ENCODE results near the gene SLC15A3.

SLC15A3 gene

GRCh38 chr11:60951904-60952741, at the start of gene SLC15A3:
Gene SLC15A3 (minus strand): TSS chr11:60952176. CDS start chr11:60951551, 625 bp downstream.
- DNase-seq, result peak; percentile 41

- no peak for DNase-seq
Measured at GRCh38 chr11:61000426-61000825, 48.5 kb upstream of the SLC15A3 start.

- no peak for DNase-seq
Measured at GRCh38 chr11:60996381-60997138, 44.6 kb upstream of the SLC15A3 start.

- no peak for DNase-seq
Measured at GRCh38 chr11:60995798-60996197, 43.8 kb upstream of the SLC15A3 start.

GRCh38 chr11:60994541-60995080, 42.6 kb upstream of the SLC15A3 start:
- DNase-seq, result no peak

GRCh38 chr11:60993615-60994014, 41.6 kb upstream of the SLC15A3 start:
- no peak for DNase-seq

- DNase-seq, result no peak
Measured at GRCh38 chr11:60992842-60993409, 41.0 kb upstream of the SLC15A3 start.

- no peak for DNase-seq
Measured at GRCh38 chr11:60991457-60991856, 39.5 kb upstream of the SLC15A3 start.

GRCh38 chr11:60989093-60989650, 37.2 kb upstream of the SLC15A3 start:
- no peak for DNase-seq

- no peak for DNase-seq
Measured at GRCh38 chr11:60988658-60989057, 36.7 kb upstream of the SLC15A3 start.

GRCh38 chr11:60987577-60988277, 35.8 kb upstream of the SLC15A3 start:
- no peak for DNase-seq

GRCh38 chr11:60985991-60986915, 34.3 kb upstream of the SLC15A3 start:
- no peak for DNase-seq

- DNase-seq, result no peak
Measured at GRCh38 chr11:60985501-60985900, 33.5 kb upstream of the SLC15A3 start.

- DNase-seq, result no peak
Measured at GRCh38 chr11:60984636-60985035, 32.7 kb upstream of the SLC15A3 start.

- no peak for DNase-seq
Measured at GRCh38 chr11:60984149-60984548, 32.2 kb upstream of the SLC15A3 start.

- no peak for DNase-seq
Measured at GRCh38 chr11:60982184-60982583, 30.2 kb upstream of the SLC15A3 start.

GRCh38 chr11:60981515-60981914, 29.5 kb upstream of the SLC15A3 start:
- no peak for DNase-seq

GRCh38 chr11:60978546-60979380, 26.8 kb upstream of the SLC15A3 start:
- no peak for DNase-seq

GRCh38 chr11:60977836-60978235, 25.9 kb upstream of the SLC15A3 start:
- DNase-seq, result no peak

- DNase-seq, result no peak
Measured at GRCh38 chr11:60977224-60977623, 25.2 kb upstream of the SLC15A3 start.

Data from GF-D8 (cell line).